Astrocyte (in vitro differentiated cells and primary cell): ENCODE data around the gene ARAP2. TPM values are rescaled to one million over a fixed set of nuclear protein-coding genes. Genes with fewer than 3 reads are reported as not detected.

Source experiments
- DNase-seq: peaks from one replicate; pipeline ENCODE4 v3.0.0-alpha.2; 2010; ENCODE audit warnings: low read depth
- FAIRE-seq: peaks from 2 replicates; lab custom pipeline; 2011; peaks lifted over from hg19 to GRCh38; lab: Jason Lieb, UNC
- H2AFZ ChIP-seq: 2 replicates; pipeline ENCODE4 v1.6.0; 2012; ENCODE audit warnings: low read depth, low read length, inconsistent platforms
- H3K27ac ChIP-seq: 2 replicates; pipeline ENCODE4 v1.5.1; 2011; ENCODE audit warnings: low read depth, low read length, inconsistent platforms
- H3K27me3 ChIP-seq: 2 replicates; pipeline ENCODE4 v1.6.0; 2011; ENCODE audit warnings: low read length, inconsistent platforms; ENCODE audit not compliant: insufficient read depth
- H3K36me3 ChIP-seq: 2 replicates; pipeline ENCODE4 v1.5.1; 2011; ENCODE audit warnings: low read length, inconsistent platforms; ENCODE audit not compliant: insufficient read depth
- H3K4me1 ChIP-seq: 2 replicates; pipeline ENCODE4 v1.5.1; 2011; ENCODE audit warnings: low read length, inconsistent platforms; ENCODE audit not compliant: insufficient read depth
- H3K4me2 ChIP-seq: 2 replicates; pipeline ENCODE4 v1.6.0; 2012; ENCODE audit warnings: low read length, inconsistent platforms
- H3K4me3 ChIP-seq: 2 replicates; pipeline ENCODE4 v1.5.1; 2011; ENCODE audit warnings: low read depth, mild to moderate bottlenecking, low read length, inconsistent platforms; ENCODE audit not compliant: insufficient read depth
- H3K79me2 ChIP-seq: 2 replicates; pipeline ENCODE4 v1.6.0; 2012; ENCODE audit warnings: mild to moderate bottlenecking, low read length, inconsistent platforms; ENCODE audit not compliant: insufficient read depth
- H3K9ac ChIP-seq: 2 replicates; pipeline ENCODE4 v1.6.0; 2012; ENCODE audit warnings: mild to moderate bottlenecking, low read length, inconsistent platforms
- H3K9me3 ChIP-seq: 2 replicates; pipeline ENCODE4 v1.5.1; 2012; ENCODE audit warnings: low read depth, mild to moderate bottlenecking, low read length, inconsistent platforms; ENCODE audit not compliant: insufficient read depth
- H4K20me1 ChIP-seq: 2 replicates; pipeline ENCODE4 v1.6.0; 2012; ENCODE audit warnings: low read length, inconsistent platforms; ENCODE audit not compliant: insufficient read depth
- H3K27ac Mint-ChIP-seq: one replicate; pipeline ENCODE4 v1.8.0; 2021; ENCODE audit warnings: mild to moderate bottlenecking, mixed read lengths; ENCODE audit not compliant: unreplicated experiment
- H3K27me3 Mint-ChIP-seq: one replicate; pipeline ENCODE4 v1.8.0; 2021; ENCODE audit warnings: low read depth, mixed read lengths; ENCODE audit not compliant: unreplicated experiment
- H3K36me3 Mint-ChIP-seq: one replicate; pipeline ENCODE4 v1.8.0; 2021; ENCODE audit warnings: low read depth, mixed read lengths; ENCODE audit not compliant: unreplicated experiment
- H3K4me1 Mint-ChIP-seq: one replicate; pipeline ENCODE4 v1.8.0; 2021; ENCODE audit warnings: low read depth, mixed read lengths; ENCODE audit not compliant: unreplicated experiment
- H3K4me3 Mint-ChIP-seq: one replicate; pipeline ENCODE4 v1.8.0; 2021; ENCODE audit warnings: mild to moderate bottlenecking, moderate library complexity, mixed read lengths; ENCODE audit not compliant: unreplicated experiment
- H3K9me3 Mint-ChIP-seq: one replicate; pipeline ENCODE4 v1.8.0; 2021; ENCODE audit warnings: mild to moderate bottlenecking, mixed read lengths; ENCODE audit not compliant: unreplicated experiment
- EZH2 ChIP-seq: IDR thresholded peaks from 2 replicates; pipeline ENCODE4 v1.6.1; 2012; ENCODE audit warnings: mild to moderate bottlenecking, low read length, inconsistent platforms; ENCODE audit not compliant: insufficient read depth
- total RNA-seq: library from RNA; stranded (reverse); gene quantifications from 2 replicates; pipeline ENCODE4 v1.2.1, GENCODE V29; 2021
- TF ChIP-seq, protein P1 (sequence below): IDR thresholded peaks from 2 replicates; pipeline ENCODE4 v1.5.1; 2011; ENCODE audit warnings: low read depth, mild to moderate bottlenecking, inconsistent platforms, low read length, moderate library complexity; ENCODE audit not compliant: insufficient read depth

The ARAP2 gene
- total RNA-seq, 1 donor from 2014 or later = 9.6 TPM

DNA sequence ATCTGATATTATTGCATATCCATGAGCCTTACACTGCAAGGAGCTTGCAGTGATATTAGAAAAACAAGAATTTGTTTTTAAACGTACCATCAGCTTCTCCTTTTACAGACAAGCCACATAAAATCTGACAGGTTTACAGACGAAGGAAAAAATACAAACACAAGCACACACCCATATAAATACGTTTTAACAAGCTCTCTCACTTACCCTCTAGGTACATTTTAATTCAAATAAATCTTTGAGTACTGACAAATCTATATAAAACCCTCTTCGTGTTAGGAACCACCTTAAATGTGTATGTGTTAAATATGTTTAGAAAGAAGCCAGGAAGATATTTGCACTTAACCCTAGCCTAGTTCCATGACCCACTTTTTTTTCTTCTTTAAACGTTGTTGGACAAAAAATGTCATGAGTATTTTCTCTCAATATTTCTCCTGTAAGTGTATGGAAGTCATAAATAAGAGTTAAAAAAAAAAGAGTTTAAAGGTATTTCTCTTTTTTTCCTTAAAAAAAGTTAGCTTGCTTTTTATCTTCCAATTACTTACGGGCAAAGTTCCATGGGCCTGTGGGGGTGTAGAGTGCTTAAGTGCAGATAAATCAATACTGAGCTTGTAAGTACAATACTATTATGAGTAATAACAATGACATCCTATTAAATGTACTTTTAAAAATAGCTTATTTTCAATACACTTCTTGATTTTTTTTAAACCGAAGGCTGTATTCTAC, 1.5 kb downstream of the ARAP2 start:
- Histone ChIP-seq H3K27ac (no peak overlapping the region), H3K4me3 (peak overlapping the region; percentile 70), H4K20me1 (no peaks in the 10 kb centered on the region), H3K9ac (peak overlapping the region; percentile 74), H3K4me1 (peaks cover 10% of the 10 kb centered on the region), H3K4me2 (peak overlapping the region; percentile 82), H3K9me3 (no peaks in the 10 kb centered on the region), H3K27me3 (no peaks in the 10 kb centered on the region), H3K36me3 (no peaks in the 10 kb centered on the region), H3K79me2 (peaks cover 19% of the 10 kb centered on the region), H2AFZ (no peak overlapping the region)
- DNase-seq (peak; percentile 35), FAIRE-seq (no peak)
- Mint-ChIP-seq H3K27ac (no peak overlapping the region), H3K36me3 (no peaks in the 10 kb centered on the region), H3K27me3 (no peaks in the 10 kb centered on the region), H3K4me1 (peaks cover 16% of the 10 kb centered on the region), H3K4me3 (peak overlapping the region; percentile 90), H3K9me3 (no peaks in the 10 kb centered on the region)
- TF ChIP-seq, protein P1, sequence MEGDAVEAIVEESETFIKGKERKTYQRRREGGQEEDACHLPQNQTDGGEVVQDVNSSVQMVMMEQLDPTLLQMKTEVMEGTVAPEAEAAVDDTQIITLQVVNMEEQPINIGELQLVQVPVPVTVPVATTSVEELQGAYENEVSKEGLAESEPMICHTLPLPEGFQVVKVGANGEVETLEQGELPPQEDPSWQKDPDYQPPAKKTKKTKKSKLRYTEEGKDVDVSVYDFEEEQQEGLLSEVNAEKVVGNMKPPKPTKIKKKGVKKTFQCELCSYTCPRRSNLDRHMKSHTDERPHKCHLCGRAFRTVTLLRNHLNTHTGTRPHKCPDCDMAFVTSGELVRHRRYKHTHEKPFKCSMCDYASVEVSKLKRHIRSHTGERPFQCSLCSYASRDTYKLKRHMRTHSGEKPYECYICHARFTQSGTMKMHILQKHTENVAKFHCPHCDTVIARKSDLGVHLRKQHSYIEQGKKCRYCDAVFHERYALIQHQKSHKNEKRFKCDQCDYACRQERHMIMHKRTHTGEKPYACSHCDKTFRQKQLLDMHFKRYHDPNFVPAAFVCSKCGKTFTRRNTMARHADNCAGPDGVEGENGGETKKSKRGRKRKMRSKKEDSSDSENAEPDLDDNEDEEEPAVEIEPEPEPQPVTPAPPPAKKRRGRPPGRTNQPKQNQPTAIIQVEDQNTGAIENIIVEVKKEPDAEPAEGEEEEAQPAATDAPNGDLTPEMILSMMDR = no peak
- no peak for TF ChIP-seq EZH2

DNA sequence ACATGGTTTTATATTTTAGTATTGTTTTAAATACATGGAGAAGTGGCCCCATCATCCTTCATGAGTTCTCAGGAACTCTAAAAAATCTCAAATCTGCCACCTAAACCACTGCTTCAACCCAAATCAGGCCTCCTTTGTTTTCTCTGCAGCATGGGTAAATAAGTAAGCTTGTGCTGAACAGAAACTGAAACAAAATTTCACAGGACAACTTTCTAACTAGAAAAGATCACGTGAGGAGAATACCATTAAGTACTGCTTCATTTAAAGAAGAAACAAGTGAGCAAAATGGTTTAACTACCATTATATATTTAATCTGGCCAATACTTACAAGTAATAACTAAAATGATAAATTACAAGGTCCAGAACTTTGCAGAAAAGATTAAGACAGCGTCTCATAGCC, 2.5 kb downstream of the ARAP2 start:
- Histone ChIP-seq H3K27ac (no peak overlapping the region), H3K27me3 (no peaks in the 10 kb centered on the region), H3K4me2 (peak overlapping the region; percentile 82), H3K9me3 (no peaks in the 10 kb centered on the region), H3K4me1 (peaks cover 10% of the 10 kb centered on the region), H3K36me3 (no peaks in the 10 kb centered on the region), H3K9ac (no peak overlapping the region), H3K79me2 (peaks cover 19% of the 10 kb centered on the region), H4K20me1 (no peaks in the 10 kb centered on the region), H2AFZ (no peak overlapping the region), H3K4me3 (no peak overlapping the region)
- Mint-ChIP-seq H3K27ac (no peak overlapping the region), H3K4me1 (peaks cover 16% of the 10 kb centered on the region), H3K36me3 (peaks cover 1% of the 10 kb centered on the region), H3K4me3 (peak overlapping the region; percentile 90), H3K9me3 (peaks cover 2% of the 10 kb centered on the region), H3K27me3 (no peaks in the 10 kb centered on the region)
- no peak for TF ChIP-seq EZH2
- TF ChIP-seq, protein P1 = no peak
- no peak for DNase-seq
- no peak for FAIRE-seq
